Hepatocyte (in vitro differentiated cells): ENCODE measurements around the gene NDUFB2.
"Not testable (repeated sequence)": the region's sequence is repeated elsewhere in the genome, so short reads cannot be mapped to it uniquely, and the experiment has no call there.

Source experiments
- EZH2phosphoT487 ChIP-seq: fragments of 200-600 bp; sonication (generic); IDR thresholded peaks from one replicate; pipeline ENCODE4 v1.6.1; 2018; ENCODE audit warnings: antibody characterized with exemption, mild to moderate bottlenecking, low read depth, moderate library complexity; ENCODE audit not compliant: unreplicated experiment, severe bottlenecking
- TF ChIP-seq, protein P1 (sequence below): fragments of 200-600 bp; sonication (generic); IDR thresholded peaks from 2 replicates; pipeline ENCODE4 v1.5.1; 2016; ENCODE audit warnings: antibody characterized with exemption, mild to moderate bottlenecking; ENCODE audit not compliant: poor library complexity

GRCh38 chr7:140669862-140670261, 26.6 kb upstream of the NDUFB2 start:
- TF ChIP-seq, protein P1, sequence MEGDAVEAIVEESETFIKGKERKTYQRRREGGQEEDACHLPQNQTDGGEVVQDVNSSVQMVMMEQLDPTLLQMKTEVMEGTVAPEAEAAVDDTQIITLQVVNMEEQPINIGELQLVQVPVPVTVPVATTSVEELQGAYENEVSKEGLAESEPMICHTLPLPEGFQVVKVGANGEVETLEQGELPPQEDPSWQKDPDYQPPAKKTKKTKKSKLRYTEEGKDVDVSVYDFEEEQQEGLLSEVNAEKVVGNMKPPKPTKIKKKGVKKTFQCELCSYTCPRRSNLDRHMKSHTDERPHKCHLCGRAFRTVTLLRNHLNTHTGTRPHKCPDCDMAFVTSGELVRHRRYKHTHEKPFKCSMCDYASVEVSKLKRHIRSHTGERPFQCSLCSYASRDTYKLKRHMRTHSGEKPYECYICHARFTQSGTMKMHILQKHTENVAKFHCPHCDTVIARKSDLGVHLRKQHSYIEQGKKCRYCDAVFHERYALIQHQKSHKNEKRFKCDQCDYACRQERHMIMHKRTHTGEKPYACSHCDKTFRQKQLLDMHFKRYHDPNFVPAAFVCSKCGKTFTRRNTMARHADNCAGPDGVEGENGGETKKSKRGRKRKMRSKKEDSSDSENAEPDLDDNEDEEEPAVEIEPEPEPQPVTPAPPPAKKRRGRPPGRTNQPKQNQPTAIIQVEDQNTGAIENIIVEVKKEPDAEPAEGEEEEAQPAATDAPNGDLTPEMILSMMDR = not testable (repeated sequence)
- TF ChIP-seq EZH2phosphoT487 = not testable (repeated sequence)
